Measurements from ENCODE around the gene RASA3.

RASA3 gene

GRCh38 chr13:114067886-114068651 lies 64.4 kb downstream of the RASA3 start:
- no peak for DNase-seq (ENCODE audit: low read depth in 3 of 3)

GRCh38 chr13:114067381-114067885 lies 65.0 kb downstream of the RASA3 start:
- DNase-seq (ENCODE audit: low read depth in 3 of 3): no peak

- DNase-seq (ENCODE audit: low read depth in 3 of 3): no peak
Observed at GRCh38 chr13:114066956-114067355, 65.5 kb downstream of the RASA3 start.

GRCh38 chr13:114065926-114066774 lies 66.3 kb downstream of the RASA3 start:
- no peak for DNase-seq (ENCODE audit: low read depth in 3 of 3)

- DNase-seq (ENCODE audit: low read depth in 3 of 3): peak; percentile 58 to 62 (median 61)
Observed at GRCh38 chr13:114065141-114065925, 67.1 kb downstream of the RASA3 start.

- DNase-seq (ENCODE audit: low read depth in 3 of 3): no peak
Observed at GRCh38 chr13:114064450-114065140, 67.8 kb downstream of the RASA3 start.

- DNase-seq (ENCODE audit: low read depth in 3 of 3): no peak
Observed at GRCh38 chr13:114063545-114064449, 68.6 kb downstream of the RASA3 start.

GRCh38 chr13:114062754-114063153 lies 69.7 kb downstream of the RASA3 start:
- DNase-seq (ENCODE audit: low read depth in 3 of 3): no peak

- DNase-seq (ENCODE audit: low read depth in 3 of 3): no peak
Observed at GRCh38 chr13:114062341-114062740, 70.1 kb downstream of the RASA3 start.

- no peak for DNase-seq (ENCODE audit: low read depth in 3 of 3)
Observed at GRCh38 chr13:114061744-114062143, 70.7 kb downstream of the RASA3 start.

- no peak for DNase-seq (ENCODE audit: low read depth in 3 of 3)
Observed at GRCh38 chr13:114061047-114061446, 71.4 kb downstream of the RASA3 start.

- DNase-seq (ENCODE audit: low read depth in 3 of 3): no peak
Observed at GRCh38 chr13:114059946-114060860, 72.2 kb downstream of the RASA3 start.

- DNase-seq (ENCODE audit: low read depth in 3 of 3): no peak
Observed at GRCh38 chr13:114059428-114059827, 73.0 kb downstream of the RASA3 start.

GRCh38 chr13:114058051-114058867 lies 74.2 kb downstream of the RASA3 start:
- DNase-seq (ENCODE audit: low read depth in 3 of 3): no peak

GRCh38 chr13:114057166-114058050 lies 75.0 kb downstream of the RASA3 start:
- no peak for DNase-seq (ENCODE audit: low read depth in 3 of 3)

- no peak for DNase-seq (ENCODE audit: low read depth in 3 of 3)
Observed at GRCh38 chr13:114056205-114057013, 76.0 kb downstream of the RASA3 start.
